H9 (cell line): ENCODE results near the gene PNMA1. TPM values are rescaled to one million over a fixed set of nuclear protein-coding genes. Genes with fewer than 3 reads are reported as not detected.
A peak's percentile ranks its signal among the peaks of the same experiment; 100 is the strongest.

Source experiments
- DNase-seq: peaks from one replicate; pipeline ENCODE4 v3.0.0-alpha.2; 2017
- H2AFZ ChIP-seq: one replicate; pipeline ENCODE4 v1.6.1; 2013; ENCODE audit warnings: mild to moderate bottlenecking, low read length, control low read depth, moderate library complexity
- H2AK5ac ChIP-seq: 2 replicates; pipeline ENCODE4 v1.6.1; 2013; ENCODE audit warnings: low read length, control low read depth, mixed read lengths; ENCODE audit not compliant: insufficient read length
- H2BK120ac ChIP-seq: one replicate; pipeline ENCODE4 v1.6.1; 2013; ENCODE audit warnings: low read depth, mild to moderate bottlenecking, low read length, control low read depth, inconsistent platforms; ENCODE audit not compliant: poor library complexity, severe bottlenecking
- H2BK12ac ChIP-seq: 2 replicates; pipeline ENCODE4 v1.6.1; 2013; ENCODE audit warnings: low read length, control low read depth, mixed read lengths, low read depth; ENCODE audit not compliant: insufficient read length
- H2BK15ac ChIP-seq: 2 replicates; pipeline ENCODE4 v1.6.1; 2013; ENCODE audit warnings: low read depth, low read length, control low read depth
- H2BK20ac ChIP-seq: one replicate; pipeline ENCODE4 v1.6.1; 2013; ENCODE audit warnings: low read depth, mild to moderate bottlenecking, low read length, control low read depth, inconsistent platforms; ENCODE audit not compliant: poor library complexity, severe bottlenecking
- H2BK5ac ChIP-seq: 2 replicates; pipeline ENCODE4 v1.6.1; 2013; ENCODE audit warnings: low read length, control low read depth, mixed read lengths; ENCODE audit not compliant: insufficient read length
- H3K14ac ChIP-seq: 2 replicates; pipeline ENCODE4 v1.6.1; 2013; ENCODE audit warnings: low read length, control low read depth; ENCODE audit not compliant: insufficient read depth
- H3K18ac ChIP-seq: 2 replicates; pipeline ENCODE4 v1.6.1; 2013; ENCODE audit warnings: low read depth, mild to moderate bottlenecking, mixed read lengths, low read length, control low read depth; ENCODE audit not compliant: insufficient read length
- H3K23ac ChIP-seq: 2 replicates; pipeline ENCODE4 v1.6.1; 2013; ENCODE audit warnings: low read length, control low read depth, mixed read lengths, low read depth; ENCODE audit not compliant: insufficient read length
- H3K23me2 ChIP-seq: 2 replicates; pipeline ENCODE4 v1.6.1; 2013; ENCODE audit warnings: low read depth, mild to moderate bottlenecking, mixed read lengths, low read length, control low read depth; ENCODE audit not compliant: insufficient read length, poor library complexity, severe bottlenecking
- H3K27ac ChIP-seq: 2 replicates; pipeline ENCODE4 v1.5.1; 2013; ENCODE audit warnings: low read length, control low read depth, mixed read lengths, low read depth; ENCODE audit not compliant: insufficient read length
- H3K27me3 ChIP-seq: 2 replicates; pipeline ENCODE4 v1.6.1; 2013; ENCODE audit warnings: low read length, control low read depth, inconsistent platforms; ENCODE audit not compliant: insufficient read depth
- H3K4ac ChIP-seq: 2 replicates; pipeline ENCODE4 v1.6.1; 2013; ENCODE audit warnings: low read depth, mild to moderate bottlenecking, control low read depth, inconsistent platforms, low read length, moderate library complexity
- H3K4me1 ChIP-seq: 2 replicates; pipeline ENCODE4 v1.6.1; 2013; ENCODE audit warnings: low read length, control low read depth, inconsistent platforms; ENCODE audit not compliant: insufficient read depth
- H3K4me2 ChIP-seq: 2 replicates; pipeline ENCODE4 v1.6.1; 2013; ENCODE audit warnings: low read length, control low read depth, mixed read lengths; ENCODE audit not compliant: insufficient read length, insufficient read depth
- H3K56ac ChIP-seq: 2 replicates; pipeline ENCODE4 v1.6.1; 2013; ENCODE audit warnings: low read depth, mild to moderate bottlenecking, mixed read lengths, low read length, control low read depth; ENCODE audit not compliant: insufficient read length
- H3K79me1 ChIP-seq: 2 replicates; pipeline ENCODE4 v1.6.1; 2013; ENCODE audit warnings: low read depth, mild to moderate bottlenecking, moderate library complexity, low read length, control low read depth, inconsistent platforms; ENCODE audit not compliant: insufficient read depth, poor library complexity, severe bottlenecking
- H3K79me2 ChIP-seq: 2 replicates; pipeline ENCODE4 v1.6.1; 2013; ENCODE audit warnings: low read length, control low read depth, inconsistent platforms; ENCODE audit not compliant: insufficient read depth
- H3K9ac ChIP-seq: 2 replicates; pipeline ENCODE4 v1.6.1; 2013; ENCODE audit warnings: low read length, control low read depth, mixed read lengths; ENCODE audit not compliant: insufficient read length; ENCODE audit errors: extremely low read depth
- H3K9me3 ChIP-seq: one replicate; pipeline ENCODE4 v1.6.1; 2013; ENCODE audit warnings: low read depth, low read length, inconsistent platforms; ENCODE audit not compliant: control insufficient read depth
- H3T11ph ChIP-seq: one replicate; pipeline ENCODE4 v1.6.1; 2013; ENCODE audit warnings: mild to moderate bottlenecking, low read length, control low read depth, inconsistent platforms
- H4K20me1 ChIP-seq: one replicate; pipeline ENCODE4 v1.6.1; 2013; ENCODE audit not compliant: control insufficient read depth, insufficient read length, insufficient read depth
- H4K5ac ChIP-seq: 2 replicates; pipeline ENCODE4 v1.6.1; 2013; ENCODE audit warnings: low read depth, mild to moderate bottlenecking, mixed read lengths, low read length, control low read depth; ENCODE audit not compliant: insufficient read length
- H4K8ac ChIP-seq: replicated peaks from 2 replicates; pipeline ENCODE4 v1.6.1; 2013; ENCODE audit warnings: low read length, control low read depth, mixed read lengths, low read depth; ENCODE audit not compliant: insufficient read length
- H4K91ac ChIP-seq: 2 replicates; pipeline ENCODE4 v1.6.1; 2013; ENCODE audit warnings: low read depth, mild to moderate bottlenecking, moderate library complexity, mixed read lengths, low read length, control low read depth; ENCODE audit not compliant: insufficient read length
- H3K27ac Mint-ChIP-seq, 3 experiments: 2 replicates in 2 of 3; 3 replicates in 1 of 3; pipeline ENCODE4 v1.8.0; 2020 to 2021; ENCODE audit warnings: mixed read lengths in 3 of 3, mild to moderate bottlenecking in 1 of 3, moderate library complexity in 1 of 3
- H3K27me3 Mint-ChIP-seq: 2 replicates; pipeline ENCODE4 v1.8.0; 2021; ENCODE audit warnings: low read depth, mild to moderate bottlenecking, moderate library complexity, mixed read lengths
- H3K36me3 Mint-ChIP-seq, 3 experiments: 2 replicates in 2 of 3; 3 replicates in 1 of 3; pipeline ENCODE4 v1.8.0; 2020 to 2021; ENCODE audit warnings: low read depth in 3 of 3, mixed read lengths in 3 of 3; ENCODE audit not compliant: insufficient read depth in 1 of 3
- H3K4me1 Mint-ChIP-seq, 2 experiments: 2 replicates each; pipeline ENCODE4 v1.8.0; 2020; ENCODE audit warnings: mixed read lengths in 2 of 2
- H3K4me3 Mint-ChIP-seq, 2 experiments: 2 replicates in 1 of 2; 3 replicates in 1 of 2; pipeline ENCODE4 v1.8.0; 2020 to 2021; ENCODE audit warnings: mild to moderate bottlenecking in 2 of 2, mixed read lengths in 2 of 2, moderate library complexity in 1 of 2
- H3K9me3 Mint-ChIP-seq, 2 experiments: 2 replicates in 1 of 2; 3 replicates in 1 of 2; pipeline ENCODE4 v1.8.0; 2020; ENCODE audit warnings: mild to moderate bottlenecking in 2 of 2, mixed read lengths in 2 of 2, moderate library complexity in 1 of 2
- WGBS: extraction: QIAGEN DNeasy Blood & Tissue Kit; methylation state at CpG from one replicate; pipeline ENCODE4 v1.1.7; 2013; ENCODE audit warnings: missing lambda C conversion rate, low lambda C conversion rate, mixed read lengths; ENCODE audit not compliant: insufficient read length; ENCODE audit errors: extremely low coverage; 5-methylcytosine and 5-hydroxymethylcytosine counted together
- total RNA-seq: library from RNA; stranded (reverse); gene quantifications from 2 replicates; pipeline ENCODE4 v1.2.1, GENCODE V29; 2021
- TF ChIP-seq, protein P1 (sequence below): fragments of 200-600 bp; sonication (generic); conservative IDR thresholded peaks from 3 replicates; pipeline ENCODE4 v1.8.0; 2021; ENCODE audit warnings: antibody characterized with exemption, mild to moderate bottlenecking

The PNMA1 gene
- total RNA-seq, 1 experiment from 2014 or later, result 56.1 TPM

DNA sequence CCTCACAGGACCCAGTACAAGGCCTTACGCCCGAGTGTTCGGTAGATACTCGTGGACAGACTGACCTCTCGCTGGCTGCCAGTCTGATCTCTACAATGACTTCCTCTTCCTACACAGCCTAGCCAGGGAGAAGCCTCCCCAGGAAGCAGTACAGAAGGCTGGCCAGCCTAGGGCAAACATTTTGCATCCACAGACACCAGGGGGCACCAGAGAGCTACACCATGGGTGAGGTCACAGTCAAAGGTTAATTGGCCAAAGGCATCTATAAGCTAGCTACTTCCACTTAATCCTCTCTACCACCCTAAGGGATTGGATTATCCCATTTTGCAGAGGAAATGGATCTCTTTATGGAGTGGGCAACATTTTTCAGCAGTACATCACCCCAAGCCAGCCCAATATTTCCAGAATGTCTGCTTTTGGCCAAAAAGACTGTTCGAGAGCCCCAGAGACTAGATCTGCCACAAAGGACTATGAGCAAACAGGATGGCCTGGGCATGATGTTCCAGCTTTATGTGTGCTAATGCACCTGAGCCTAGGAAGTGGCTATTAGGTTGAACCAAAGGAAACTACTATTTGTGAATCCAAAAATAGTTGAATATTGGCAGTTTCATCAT lies 14.6 kb upstream of the PNMA1 start:
- Histone ChIP-seq H3K79me1 (no peaks in the 10 kb centered on the region), H3K4me1 (no peaks in the 10 kb centered on the region; the same call in 1 of the 2 replicates), H3K27me3 (no peaks in the 10 kb centered on the region), H3K27ac (no peak overlapping the region), H2BK20ac (no peak overlapping the region), H2AFZ (no peak overlapping the region), H3K4ac (no peak overlapping the region), H4K5ac (no peak overlapping the region), H3K9ac (no peak overlapping the region), H3K4me2 (no peak overlapping the region), H2BK5ac (no peak overlapping the region), H3K56ac (no peak overlapping the region), H4K20me1 (no peaks in the 10 kb centered on the region), H4K91ac (no peak overlapping the region), H2BK12ac (no peak overlapping the region), H3K14ac (no peak overlapping the region), H3K79me2 (no peaks in the 10 kb centered on the region), H3K18ac (no peak overlapping the region), H3K23me2 (no peaks in the 10 kb centered on the region), H4K8ac (no peak overlapping the region), H2AK5ac (no peak overlapping the region), H3T11ph (no peak overlapping the region), H3K23ac (no peak overlapping the region), H3K9me3 (no peaks in the 10 kb centered on the region), H2BK15ac (no peak overlapping the region), H2BK120ac (no peak overlapping the region)
- Mint-ChIP-seq H3K4me3 (peak overlapping the region in 1 of 2 experiments; percentile 41; a peak in 2 of 5 replicates), H3K9me3 (no peaks in the 10 kb centered on the region), H3K27me3 (no peaks in the 10 kb centered on the region), H3K36me3 (peaks cover 2 to 20% (median 11%) of the 10 kb centered on the region in 3 experiments; a peak in 6 of 7 replicates), H3K27ac (peak overlapping the region in 2 of 3 experiments; percentile 17 to 92; a peak in 4 of 7 replicates), H3K4me1 (peaks cover 24 to 25% of the 10 kb centered on the region in 2 experiments)
- peak; percentile 90 for DNase-seq
- TF ChIP-seq, protein P1, sequence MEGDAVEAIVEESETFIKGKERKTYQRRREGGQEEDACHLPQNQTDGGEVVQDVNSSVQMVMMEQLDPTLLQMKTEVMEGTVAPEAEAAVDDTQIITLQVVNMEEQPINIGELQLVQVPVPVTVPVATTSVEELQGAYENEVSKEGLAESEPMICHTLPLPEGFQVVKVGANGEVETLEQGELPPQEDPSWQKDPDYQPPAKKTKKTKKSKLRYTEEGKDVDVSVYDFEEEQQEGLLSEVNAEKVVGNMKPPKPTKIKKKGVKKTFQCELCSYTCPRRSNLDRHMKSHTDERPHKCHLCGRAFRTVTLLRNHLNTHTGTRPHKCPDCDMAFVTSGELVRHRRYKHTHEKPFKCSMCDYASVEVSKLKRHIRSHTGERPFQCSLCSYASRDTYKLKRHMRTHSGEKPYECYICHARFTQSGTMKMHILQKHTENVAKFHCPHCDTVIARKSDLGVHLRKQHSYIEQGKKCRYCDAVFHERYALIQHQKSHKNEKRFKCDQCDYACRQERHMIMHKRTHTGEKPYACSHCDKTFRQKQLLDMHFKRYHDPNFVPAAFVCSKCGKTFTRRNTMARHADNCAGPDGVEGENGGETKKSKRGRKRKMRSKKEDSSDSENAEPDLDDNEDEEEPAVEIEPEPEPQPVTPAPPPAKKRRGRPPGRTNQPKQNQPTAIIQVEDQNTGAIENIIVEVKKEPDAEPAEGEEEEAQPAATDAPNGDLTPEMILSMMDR, result peak; percentile 97
- no CpG with 5 or more reads among the region's 6 CpGs for WGBS
